Measurements from ENCODE around the gene WBP11. TPM values are rescaled to one million over a fixed set of nuclear protein-coding genes. Genes with fewer than 3 reads are reported as not detected.
A peak's percentile ranks its signal among the peaks of the same experiment; 100 is the strongest.

Gene WBP11
- total RNA-seq = 10 to 100 TPM; 83.9 to 95.7 TPM

- ChIA-PET CTCF (interaction anchor here (0.9 to 2.5 kb wide), 7 partner anchors 10 to 34 kb away, joined by 3 to 15 read pairs (median 6); a partner anchor contains a TSS), POLR2A (interaction anchor here (1.0 to 2.1 kb wide), 3 partner anchors 29 to 157 kb away, joined by 3 to 18 read pairs (median 11); a partner anchor contains a TSS)
- H3K4me3 Mint-ChIP-seq = no peak within 1 kb of the TSS
- no peak within 1 kb of the TSS for H3K27ac Mint-ChIP-seq
- peak; percentile 95 for DNase-seq
- H3K27me3 Mint-ChIP-seq = no peaks in the 10 kb centered on the region
- peaks cover 19% of the 10 kb centered on the region for H3K36me3 Mint-ChIP-seq (ENCODE audit: low read depth)
- H3K4me1 Mint-ChIP-seq = peaks cover 20% of the 10 kb centered on the region
- no peaks in the 10 kb centered on the region for H3K9me3 Mint-ChIP-seq
These were observed at the start of gene WBP11, which contains the start of gene C12orf60 for GRCh38 chr12:14803011-14803829. Gene WBP11 (minus strand): TSS chr12:14803478. CDS start chr12:14801383, 2,095 bp downstream. Gene C12orf60 (plus strand): TSS chr12:14803670. CDS start chr12:14822936, 19,266 bp downstream.

- no peak overlapping the region for H3K27ac Mint-ChIP-seq
- ChIA-PET POLR2A (no interaction called here), CTCF (interaction anchor here (0.6 to 0.9 kb wide), 3 partner anchors 142 to 1744 kb away, joined by 3 to 4 read pairs (median 3); no protein-coding TSS in a partner anchor)
- no peak for DNase-seq
- no peaks in the 10 kb centered on the region for H3K36me3 Mint-ChIP-seq (ENCODE audit: low read depth)
- peaks cover 3% of the 10 kb centered on the region for H3K27me3 Mint-ChIP-seq
- no peaks in the 10 kb centered on the region for H3K4me1 Mint-ChIP-seq
- peaks cover 8% of the 10 kb centered on the region for H3K9me3 Mint-ChIP-seq
- H3K4me3 Mint-ChIP-seq = no peak overlapping the region
These were observed 49.6 kb upstream of the WBP11 start for GRCh38 chr12:14852880-14853279.

- no peak overlapping the region for H3K4me3 Mint-ChIP-seq
- peaks cover 2% of the 10 kb centered on the region for H3K4me1 Mint-ChIP-seq
- no peaks in the 10 kb centered on the region for H3K36me3 Mint-ChIP-seq (ENCODE audit: low read depth)
- H3K27me3 Mint-ChIP-seq = no peaks in the 10 kb centered on the region
- no peaks in the 10 kb centered on the region for H3K9me3 Mint-ChIP-seq
- H3K27ac Mint-ChIP-seq = no peak overlapping the region
- ChIA-PET CTCF (interaction anchor here (0.7 to 0.8 kb wide), 2 partner anchors 266 to 371 kb away, joined by 3 read pairs; no protein-coding TSS in a partner anchor), POLR2A (no interaction called here)
- DNase-seq = no peak
These were observed 47.8 kb upstream of the WBP11 start for GRCh38 chr12:14850929-14851663.

GRCh38 chr12:14849661-14850060 lies 46.4 kb upstream of the WBP11 start:
- no peak overlapping the region for H3K4me3 Mint-ChIP-seq
- DNase-seq = no peak
- peaks cover 5% of the 10 kb centered on the region for H3K4me1 Mint-ChIP-seq
- ChIA-PET CTCF (no interaction called here), POLR2A (no interaction called here)
- H3K36me3 Mint-ChIP-seq (ENCODE audit: low read depth) = no peaks in the 10 kb centered on the region
- H3K27me3 Mint-ChIP-seq = no peaks in the 10 kb centered on the region
- H3K9me3 Mint-ChIP-seq = no peaks in the 10 kb centered on the region
- no peak overlapping the region for H3K27ac Mint-ChIP-seq

GRCh38 chr12:14846876-14847580 lies 43.8 kb upstream of the WBP11 start:
- ChIA-PET POLR2A (no interaction called here), CTCF (interaction anchor here (1.2 to 1.9 kb wide), 2 partner anchors 19 to 149 kb away, joined by 3 to 8 read pairs; no protein-coding TSS in a partner anchor)
- no peak overlapping the region for H3K27ac Mint-ChIP-seq
- H3K36me3 Mint-ChIP-seq (ENCODE audit: low read depth) = no peaks in the 10 kb centered on the region
- no peaks in the 10 kb centered on the region for H3K27me3 Mint-ChIP-seq
- peaks cover 5% of the 10 kb centered on the region for H3K4me1 Mint-ChIP-seq
- H3K4me3 Mint-ChIP-seq = no peak overlapping the region
- H3K9me3 Mint-ChIP-seq = no peaks in the 10 kb centered on the region
- DNase-seq = no peak

GRCh38 chr12:14846042-14846587 lies 42.8 kb upstream of the WBP11 start:
- H3K4me3 Mint-ChIP-seq = no peak overlapping the region
- ChIA-PET CTCF (interaction anchor here (0.6 to 1.9 kb wide), 3 partner anchors 10 to 150 kb away, joined by 3 to 8 read pairs (median 4); no protein-coding TSS in a partner anchor), POLR2A (no interaction called here)
- no peaks in the 10 kb centered on the region for H3K36me3 Mint-ChIP-seq (ENCODE audit: low read depth)
- DNase-seq = no peak
- peaks cover 3% of the 10 kb centered on the region for H3K27me3 Mint-ChIP-seq
- H3K4me1 Mint-ChIP-seq = peaks cover 5% of the 10 kb centered on the region
- no peak overlapping the region for H3K27ac Mint-ChIP-seq
- H3K9me3 Mint-ChIP-seq = no peaks in the 10 kb centered on the region

GRCh38 chr12:14845350-14845750 lies 42.1 kb upstream of the WBP11 start:
- no peaks in the 10 kb centered on the region for H3K9me3 Mint-ChIP-seq
- POLR2A ChIA-PET = no interaction called here
- H3K27me3 Mint-ChIP-seq = peaks cover 6% of the 10 kb centered on the region
- CTCF ChIA-PET = interaction anchor here (1.1 kb wide), 1 partner anchor 150 kb away, joined by 4 read pairs; no protein-coding TSS in a partner anchor
- peaks cover 5% of the 10 kb centered on the region for H3K4me1 Mint-ChIP-seq
- H3K27ac Mint-ChIP-seq = no peak overlapping the region
- peak; percentile 55 for DNase-seq
- no peaks in the 10 kb centered on the region for H3K36me3 Mint-ChIP-seq (ENCODE audit: low read depth)
- H3K4me3 Mint-ChIP-seq = no peak overlapping the region

- H3K4me3 Mint-ChIP-seq = no peak overlapping the region
- ChIA-PET CTCF (interaction anchor here (0.6 kb wide), 1 partner anchor 14 kb away, joined by 3 read pairs; no protein-coding TSS in a partner anchor), POLR2A (no interaction called here)
- peaks cover 12% of the 10 kb centered on the region for H3K27me3 Mint-ChIP-seq
- no peaks in the 10 kb centered on the region for H3K36me3 Mint-ChIP-seq (ENCODE audit: low read depth)
- no peak overlapping the region for H3K27ac Mint-ChIP-seq
- no peaks in the 10 kb centered on the region for H3K9me3 Mint-ChIP-seq
- DNase-seq = no peak
- peaks cover 5% of the 10 kb centered on the region for H3K4me1 Mint-ChIP-seq
These were observed 41.1 kb upstream of the WBP11 start for GRCh38 chr12:14844401-14844800.

GRCh38 chr12:14843425-14843887 lies 40.2 kb upstream of the WBP11 start, which contains the start of gene ART4:
Gene ART4 (minus strand): TSS chr12:14843526. CDS start chr12:14843113, 413 bp downstream.
- Mint-ChIP-seq H3K4me1 (peaks cover 5% of the 10 kb centered on the region), H3K9me3 (no peaks in the 10 kb centered on the region), H3K36me3 (ENCODE audit: low read depth) (no peaks in the 10 kb centered on the region), H3K27ac (no peak within 1 kb of the TSS), H3K4me3 (no peak within 1 kb of the TSS), H3K27me3 (peaks cover 15% of the 10 kb centered on the region)
- ChIA-PET CTCF (no interaction called here), POLR2A (no interaction called here)
- no peak for DNase-seq

GRCh38 chr12:14842315-14842714 lies 39.0 kb upstream of the WBP11 start:
- CTCF ChIA-PET = no interaction called here
- Mint-ChIP-seq H3K27ac (no peak overlapping the region), H3K4me3 (no peak overlapping the region), H3K27me3 (peaks cover 16% of the 10 kb centered on the region), H3K36me3 (ENCODE audit: low read depth) (no peaks in the 10 kb centered on the region), H3K4me1 (peaks cover 5% of the 10 kb centered on the region), H3K9me3 (no peaks in the 10 kb centered on the region)
- no peak for DNase-seq
- POLR2A ChIA-PET = no interaction called here

- H3K27ac Mint-ChIP-seq = no peak overlapping the region
These were observed 38.5 kb upstream of the WBP11 start for GRCh38 chr12:14841761-14842160.

GRCh38 chr12:14840616-14841015 lies 37.3 kb upstream of the WBP11 start:
- H3K27ac Mint-ChIP-seq = no peak overlapping the region
- H3K4me1 Mint-ChIP-seq = peaks cover 3% of the 10 kb centered on the region
- ChIA-PET POLR2A (interaction anchor here (0.6 kb wide), 1 partner anchor 155 kb away, joined by 3 read pairs; no protein-coding TSS in a partner anchor), CTCF (interaction anchor here (0.7 kb wide), 1 partner anchor 155 kb away, joined by 4 read pairs; no protein-coding TSS in a partner anchor)
- H3K4me3 Mint-ChIP-seq = no peak overlapping the region
- DNase-seq = no peak
- no peaks in the 10 kb centered on the region for H3K9me3 Mint-ChIP-seq
- no peaks in the 10 kb centered on the region for H3K36me3 Mint-ChIP-seq (ENCODE audit: low read depth)
- peaks cover 16% of the 10 kb centered on the region for H3K27me3 Mint-ChIP-seq

More at GRCh38 chr12:14841761-14842160, 38.5 kb upstream of the WBP11 start:
- DNase-seq = no peak
- Mint-ChIP-seq H3K36me3 (ENCODE audit: low read depth) (no peaks in the 10 kb centered on the region), H3K4me3 (no peak overlapping the region), H3K9me3 (no peaks in the 10 kb centered on the region), H3K4me1 (peaks cover 5% of the 10 kb centered on the region), H3K27me3 (peaks cover 16% of the 10 kb centered on the region)
- ChIA-PET CTCF (interaction anchor here (0.5 kb wide), 1 partner anchor 244 kb away, joined by 4 read pairs; no protein-coding TSS in a partner anchor), POLR2A (no interaction called here)

All from activated CD4-positive, alpha-beta T cell treated with anti-CD3 and anti-CD28 coated beads, Interleukin-2, amount 10 ng/mL, durations not matched to agents 7 days and 5 days (primary cell).